Measurements from ENCODE around the gene PKP1.

- TF ChIP-seq CTCF (conservative IDR thresholded peaks at IDR 0.05) = no peak
- TF ChIP-seq EZH2 (IDR thresholded peaks at IDR 0.05; ENCODE audit: low read depth) = no peak
These were observed 4.0 kb upstream of the PKP1 start for GRCh38 chr1:201279313-201279712.
